Measurements from ENCODE around the gene RTN4R. TPM values are rescaled to one million over a fixed set of nuclear protein-coding genes. Genes with fewer than 3 reads are reported as not detected.

RTN4R gene
- total and polyA plus RNA-seq, 2 experiments from 2014 or later: 10.6 to 38.4 TPM

- Mint-ChIP-seq H3K4me1 (peaks cover 9% of the 10 kb centered on the region), H3K36me3 (ENCODE audit: low read depth) (no peaks in the 10 kb centered on the region), H3K27me3 (ENCODE audit: insufficient read depth, low read depth, poor library complexity) (peaks cover 5% of the 10 kb centered on the region), H3K4me3 (no peak overlapping the region), H3K27ac (no peak overlapping the region), H3K9me3 (no peaks in the 10 kb centered on the region)
- ATAC-seq: no peak
- Histone ChIP-seq H3K9me2 (ENCODE audit: insufficient read depth) (no peaks in the 10 kb centered on the region), H2AFZ (no peak overlapping the region), H3K4me1 (ENCODE audit: insufficient read depth) (no peaks in the 10 kb centered on the region), H4K20me1 (replicated peaks; ENCODE audit: insufficient read depth) (no peaks in the 10 kb centered on the region), H3K27me3 (ENCODE audit: insufficient read depth) (no peaks in the 10 kb centered on the region), H3F3A (replicated peaks; ENCODE audit: low read depth) (no peaks in the 10 kb centered on the region), H3K4me2 (no peak overlapping the region), H3K27ac (ENCODE audit: low read depth) (no peak overlapping the region), H3K79me2 (replicated peaks; ENCODE audit: insufficient read depth) (peaks cover 3% of the 10 kb centered on the region), H3K36me3 (ENCODE audit: insufficient read depth) (no peaks in the 10 kb centered on the region), H3K4me3 (no peak overlapping the region)
- no peak for TF ChIP-seq ZNF331 (CRISPR knock-in tag; IDR thresholded peaks at IDR 0.05; ENCODE audit: low read depth)
- no peak for TF ChIP-seq EZH2phosphoT487 (IDR thresholded peaks at IDR 0.05; ENCODE audit: unreplicated experiment)
- no peak for TF ChIP-seq CTCF (conservative IDR thresholded peaks at IDR 0.05; ENCODE audit: low read depth in 2 of 2)
- no peak for TF ChIP-seq ZNF114 (CRISPR knock-in tag; IDR thresholded peaks at IDR 0.05)
- TF ChIP-seq, protein P1, sequence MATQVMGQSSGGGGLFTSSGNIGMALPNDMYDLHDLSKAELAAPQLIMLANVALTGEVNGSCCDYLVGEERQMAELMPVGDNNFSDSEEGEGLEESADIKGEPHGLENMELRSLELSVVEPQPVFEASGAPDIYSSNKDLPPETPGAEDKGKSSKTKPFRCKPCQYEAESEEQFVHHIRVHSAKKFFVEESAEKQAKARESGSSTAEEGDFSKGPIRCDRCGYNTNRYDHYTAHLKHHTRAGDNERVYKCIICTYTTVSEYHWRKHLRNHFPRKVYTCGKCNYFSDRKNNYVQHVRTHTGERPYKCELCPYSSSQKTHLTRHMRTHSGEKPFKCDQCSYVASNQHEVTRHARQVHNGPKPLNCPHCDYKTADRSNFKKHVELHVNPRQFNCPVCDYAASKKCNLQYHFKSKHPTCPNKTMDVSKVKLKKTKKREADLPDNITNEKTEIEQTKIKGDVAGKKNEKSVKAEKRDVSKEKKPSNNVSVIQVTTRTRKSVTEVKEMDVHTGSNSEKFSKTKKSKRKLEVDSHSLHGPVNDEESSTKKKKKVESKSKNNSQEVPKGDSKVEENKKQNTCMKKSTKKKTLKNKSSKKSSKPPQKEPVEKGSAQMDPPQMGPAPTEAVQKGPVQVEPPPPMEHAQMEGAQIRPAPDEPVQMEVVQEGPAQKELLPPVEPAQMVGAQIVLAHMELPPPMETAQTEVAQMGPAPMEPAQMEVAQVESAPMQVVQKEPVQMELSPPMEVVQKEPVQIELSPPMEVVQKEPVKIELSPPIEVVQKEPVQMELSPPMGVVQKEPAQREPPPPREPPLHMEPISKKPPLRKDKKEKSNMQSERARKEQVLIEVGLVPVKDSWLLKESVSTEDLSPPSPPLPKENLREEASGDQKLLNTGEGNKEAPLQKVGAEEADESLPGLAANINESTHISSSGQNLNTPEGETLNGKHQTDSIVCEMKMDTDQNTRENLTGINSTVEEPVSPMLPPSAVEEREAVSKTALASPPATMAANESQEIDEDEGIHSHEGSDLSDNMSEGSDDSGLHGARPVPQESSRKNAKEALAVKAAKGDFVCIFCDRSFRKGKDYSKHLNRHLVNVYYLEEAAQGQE (IDR thresholded peaks at IDR 0.05; ENCODE audit: unreplicated experiment): no peak
- TF ChIP-seq, protein P2, sequence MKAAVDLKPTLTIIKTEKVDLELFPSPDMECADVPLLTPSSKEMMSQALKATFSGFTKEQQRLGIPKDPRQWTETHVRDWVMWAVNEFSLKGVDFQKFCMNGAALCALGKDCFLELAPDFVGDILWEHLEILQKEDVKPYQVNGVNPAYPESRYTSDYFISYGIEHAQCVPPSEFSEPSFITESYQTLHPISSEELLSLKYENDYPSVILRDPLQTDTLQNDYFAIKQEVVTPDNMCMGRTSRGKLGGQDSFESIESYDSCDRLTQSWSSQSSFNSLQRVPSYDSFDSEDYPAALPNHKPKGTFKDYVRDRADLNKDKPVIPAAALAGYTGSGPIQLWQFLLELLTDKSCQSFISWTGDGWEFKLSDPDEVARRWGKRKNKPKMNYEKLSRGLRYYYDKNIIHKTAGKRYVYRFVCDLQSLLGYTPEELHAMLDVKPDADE (IDR thresholded peaks at IDR 0.05): no peak
- no peak for TF ChIP-seq NANOG (IDR thresholded peaks at IDR 0.05; ENCODE audit: borderline replicate concordance)
- no peak for TF ChIP-seq EZH2 (IDR thresholded peaks at IDR 0.05; ENCODE audit: low read depth, unreplicated experiment)
- no peak for TF ChIP-seq STAT1 (IDR thresholded peaks at IDR 0.05; ENCODE audit: unreplicated experiment)
- no peak for TF ChIP-seq JUNB (IDR thresholded peaks at IDR 0.05; ENCODE audit: unreplicated experiment)
- no peak for TF ChIP-seq POLR2AphosphoS5 (IDR thresholded peaks at IDR 0.05; ENCODE audit: low read depth)
- TF ChIP-seq ZNF462 (CRISPR knock-in tag; IDR thresholded peaks at IDR 0.05): no peak
- TF ChIP-seq CREB1 (CRISPR knock-in tag; IDR thresholded peaks at IDR 0.05; ENCODE audit: low read depth): no peak
- no peak for DNase-seq (ENCODE audit: low spot score)
These were observed 3.3 kb downstream of the RTN4R start for GRCh38 chr22:20264614-20265452.
